ENCODE results near the gene DNM3. TPM values are rescaled to one million over a fixed set of nuclear protein-coding genes. Genes with fewer than 3 reads are reported as not detected.

The DNM3 gene
- total and polyA plus RNA-seq, 2 donors (not counting 3 experiments of a cell fraction or from before 2014, with no cell fraction given), result 1.4 to 2.5 TPM

GRCh38 chr1:172390683-172391551 is 549.6 kb downstream of the DNM3 start:
- no peak overlapping the region for H3K27ac ChIP-seq (ENCODE audit: insufficient read depth, low read depth, low read length)
- BruUV-seq (replicated peaks), result no TSS peak
- dilution Hi-C loops (cut with MboI; ENCODE audit: extremely low pct_ligation_motif_present, low sequenced_read_pairs) (no loop called here), intact Hi-C loops (cut with micrococcal nuclease) (loop anchor here (1.0 kb wide), 1 partner anchor 32 kb away; no protein-coding TSS in a partner anchor)
- no peak overlapping the region for H3K9ac ChIP-seq (replicated peaks; ENCODE audit: extremely low read depth, insufficient read depth, low read length)
- peak overlapping the region; percentile 72 for H2AFZ ChIP-seq (ENCODE audit: low read depth, low read length)
- no peaks in the 10 kb centered on the region for H3K79me2 ChIP-seq (ENCODE audit: control insufficient read depth, insufficient read depth, low read length)
- no peaks in the 10 kb centered on the region for H3K36me3 ChIP-seq (ENCODE audit: control insufficient read depth in 2 of 2, extremely low read depth in 1 of 2, insufficient read depth in 2 of 2, low read length in 2 of 2)
- TF ChIP-seq POLR2AphosphoS5 (IDR thresholded peaks at IDR 0.05; ENCODE audit: insufficient read depth, low read depth, low read length) (no peak), FOS (IDR thresholded peaks at IDR 0.05; ENCODE audit: borderline replicate concordance, insufficient read depth, low read length) (no peak), MAX (IDR thresholded peaks at IDR 0.05; ENCODE audit: insufficient read depth, insufficient read length) (no peak), CTCF (IDR thresholded peaks at IDR 0.05; ENCODE audit: extremely low read depth in 1 of 2, insufficient read depth in 1 of 2, low read depth in 1 of 2, low read length in 2 of 2) (no peak), JUN (IDR thresholded peaks at IDR 0.05; ENCODE audit: borderline replicate concordance, insufficient read depth, insufficient read length, low read depth) (no peak), EZH2 (IDR thresholded peaks at IDR 0.05; ENCODE audit: borderline replicate concordance, low read depth, low read length, severe bottlenecking) (no peak), POLR2A (IDR thresholded peaks at IDR 0.05; ENCODE audit: low read depth, low read length) (no peak), GATA2 (IDR thresholded peaks at IDR 0.05; ENCODE audit: insufficient read depth, insufficient read length, low read depth, low read length) (no peak), MYC (IDR thresholded peaks at IDR 0.05; ENCODE audit: low read depth, low read length) (no peak)
- no peaks in the 10 kb centered on the region for H3K27me3 ChIP-seq (ENCODE audit: control insufficient read depth in 2 of 2, insufficient read depth in 2 of 2, low read length in 2 of 2)
- ChIA-PET POLR2A (no interaction called here), CTCF (interaction anchor here (1.0 to 3.3 kb wide), 4 partner anchors 8 to 388 kb away, joined by 3 to 10 read pairs (median 6); no protein-coding TSS in a partner anchor)
- H3K9me3 ChIP-seq (replicated peaks; ENCODE audit: control insufficient read depth, insufficient read depth, low read length), result no peaks in the 10 kb centered on the region
- no peaks in the 10 kb centered on the region for H4K20me1 ChIP-seq (replicated peaks; ENCODE audit: control insufficient read depth, extremely low read depth, insufficient read depth, low read length)
- peak overlapping the region; percentile 10 for H3K4me2 ChIP-seq (ENCODE audit: insufficient read depth, low read length)
- peaks cover 8% of the 10 kb centered on the region for H3K4me1 ChIP-seq (ENCODE audit: control insufficient read depth, extremely low read depth, insufficient read depth, low read length)
- no peak overlapping the region for H3K4me3 ChIP-seq (replicated peaks in 1 of 3; ENCODE audit: insufficient read depth in 1 of 3, low read depth in 1 of 3, low read length in 3 of 3)
- DNase-seq (ENCODE audit: low read depth, low spot score) (peak; percentile 28), FAIRE-seq (no peak)
- no peaks in the 10 kb centered on the region for H3K9me1 ChIP-seq (replicated peaks; ENCODE audit: control insufficient read depth, extremely low read depth, insufficient read depth, low read length)
